Left cardiac atrium (tissue), 4 donors: ENCODE data around the gene HTR2C. TPM values are rescaled to one million over a fixed set of nuclear protein-coding genes. Genes with fewer than 3 reads are reported as not detected.
"Not testable (repeated sequence)": the region's sequence is repeated elsewhere in the genome, so short reads cannot be mapped to it uniquely, and the experiment has no call there.

Source experiments
- ATAC-seq, 2 donors: fragments of 200-7000 bp; cut with Tn5 transposase; one replicate each; pipeline ENCODE4 v1.9.1; 2020; ENCODE audit warnings: mild to moderate bottlenecking in 2 of 2, moderate library complexity in 2 of 2
- DNase-seq: peaks from one replicate; pipeline ENCODE4 v3.0.0-alpha.2; 2020
- intact Hi-C, 2 donors: fragments of 100-400 bp; cut with DNase I; formaldehyde crosslinking; loops; one replicate each; pipeline versions ENCODE4 v1.14.1 to v1.15.1; 2022 to 2023
- microRNA-seq, 2 donors: library from miRNA; unstranded; fragments of <30 nt; microRNA quantifications; one replicate each; pipeline ENCODE4 v1.2.0, GENCODE V29; 2020
- total RNA-seq, 2 donors: library from RNA; stranded (reverse); fragmentation: NEBNext Ultra II Directional; extraction: Animal tissue kit (Norgen Biotek cat#: 25700); gene quantifications; one replicate each; pipeline ENCODE4 v1.2.1, GENCODE V29; 2021
- donor health status: DM: no; HTN: yes; CAD: no.
- donor health status: DM: no; HTN: yes; CAD: no; lungs with severe emphysema.
- donor health status: DM: yes; HTN: yes; CAD: no.
- donor health status: Dilated cardiomyopathy.

HTR2C gene
- total RNA-seq, 2 donors from 2014 or later: not detected

- intact Hi-C loops: no loop called here
- no peak for ATAC-seq
- no peak for DNase-seq
These were observed 346.3 kb downstream of the HTR2C start for GRCh38 chrX:114930227-114930626.

GRCh38 chrX:114932550-114932949, 348.7 kb downstream of the HTR2C start:
- intact Hi-C loops: no loop called here
- ATAC-seq (no peak), DNase-seq (no peak)

- DNase-seq, intact Hi-C loops, ATAC-seq: not testable (repeated sequence)
These were observed 349.4 kb downstream of the HTR2C start for GRCh38 chrX:114933291-114933690.

- ATAC-seq, intact Hi-C loops, DNase-seq: not testable (repeated sequence)
These were observed 353.2 kb downstream of the HTR2C start for GRCh38 chrX:114937090-114937489.

GRCh38 chrX:114952696-114953095, 368.8 kb downstream of the HTR2C start:
- no peak for ATAC-seq
- intact Hi-C loops: loop anchor here in 1 of 2 donors (10.0 kb wide), 1 partner anchor 328 kb away; no protein-coding TSS in a partner anchor
- DNase-seq: no peak

Small RNA genes within 50 kb of the gene (microRNA-seq; reads per million reads assigned to microRNA genes)
- 0 reads per million in 2 donors for gene MIR1264
- 0 to 2.5 reads per million in 2 donors for gene MIR1298
- 0 to 2.2 reads per million in 2 donors for gene MIR1911
- gene MIR1912: 0 to 1.6 reads per million in 2 donors
- 0 to 0.27 reads per million in 2 donors for gene MIR448
- 0 reads per million in 2 donors for gene MIR764
